Measurements from ENCODE around the gene SOWAHC. TPM values are rescaled to one million over a fixed set of nuclear protein-coding genes. Genes with fewer than 3 reads are reported as not detected.

The SOWAHC gene
- total and polyA plus RNA-seq, 9 donors, result 9.5 to 36.1 (median 16.0) TPM

DNA sequence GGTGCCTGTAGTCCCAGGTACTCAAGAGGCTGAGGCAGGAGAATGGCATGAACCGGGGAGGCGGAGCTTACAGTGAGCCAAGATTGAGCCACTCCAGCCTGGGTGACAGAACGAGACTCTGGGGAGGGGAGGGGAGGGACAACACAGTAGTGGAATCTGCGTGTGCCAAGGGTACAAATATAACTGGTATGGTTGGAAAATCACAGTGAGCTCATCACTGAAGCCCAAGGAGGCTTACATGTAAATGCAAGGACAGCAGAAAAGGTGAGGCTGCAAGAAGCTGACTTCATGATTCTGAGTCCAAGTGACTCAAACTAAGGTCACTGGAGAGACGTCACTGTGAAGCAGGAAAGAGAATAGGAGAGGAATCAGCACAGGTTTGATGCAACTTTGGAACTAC lies 9.6 kb upstream of the SOWAHC start:
- Histone ChIP-seq H3K27me3 (no peaks in the 10 kb centered on the region), H3K9me3 (no peaks in the 10 kb centered on the region), H3K36me3 (no peaks in the 10 kb centered on the region), H3K27ac (no peak overlapping the region), H3K4me1 (ENCODE audit: insufficient read depth) (no peaks in the 10 kb centered on the region), H3K4me3 (no peak overlapping the region)
- WGBS, 3 donors, result 85 to 90% (median 90%) methylated on average over 5 of the region's 5 CpGs
- intact Hi-C loops (cut with DNase I), result no loop called here
- TF ChIP-seq EP300 (IDR thresholded peaks at IDR 0.05), result no peak
- TF ChIP-seq POLR2A (IDR thresholded peaks at IDR 0.05), result no peak
- no peak for DNase-seq

GRCh38 chr2:109607766-109608165 lies 6.4 kb upstream of the SOWAHC start:
- no peak for DNase-seq
- WGBS, 3 donors, result 83 to 88% (median 84%) methylated on average over 2 of the region's 2 CpGs
- Histone ChIP-seq H3K36me3 (no peaks in the 10 kb centered on the region), H3K27me3 (no peaks in the 10 kb centered on the region), H3K4me1 (ENCODE audit: insufficient read depth) (peaks cover 10% of the 10 kb centered on the region), H3K27ac (no peak overlapping the region), H3K9me3 (no peaks in the 10 kb centered on the region), H3K4me3 (no peak overlapping the region)
- intact Hi-C loops (cut with DNase I), result loop anchor here in 1 of 4 donors (5.0 kb wide), 1 partner anchor 285 kb away; no protein-coding TSS in a partner anchor
- TF ChIP-seq CTCF (IDR thresholded peaks at IDR 0.05) (no peak), POLR2A (IDR thresholded peaks at IDR 0.05) (no peak), EP300 (IDR thresholded peaks at IDR 0.05) (no peak)

- Histone ChIP-seq H3K27me3 (no peaks in the 10 kb centered on the region), H3K27ac (no peak overlapping the region), H3K9me3 (no peaks in the 10 kb centered on the region), H3K4me3 (no peak overlapping the region), H3K36me3 (no peaks in the 10 kb centered on the region), H3K4me1 (ENCODE audit: insufficient read depth) (peaks cover 10% of the 10 kb centered on the region)
- TF ChIP-seq CTCF (IDR thresholded peaks at IDR 0.05) (no peak), EP300 (IDR thresholded peaks at IDR 0.05) (no peak), POLR2A (IDR thresholded peaks at IDR 0.05) (no peak)
- intact Hi-C loops (cut with DNase I), result loop anchor here in 2 of 4 donors (5.0 to 10.0 kb wide), 2 partner anchors 85 to 287 kb away; no protein-coding TSS in a partner anchor
- no peak for DNase-seq
- WGBS, 3 donors, result 51 to 60% (median 58%) methylated on average over 8 of the region's 8 CpGs
These were observed 4.7 kb upstream of the SOWAHC start for GRCh38 chr2:109609352-109610024.

DNA sequence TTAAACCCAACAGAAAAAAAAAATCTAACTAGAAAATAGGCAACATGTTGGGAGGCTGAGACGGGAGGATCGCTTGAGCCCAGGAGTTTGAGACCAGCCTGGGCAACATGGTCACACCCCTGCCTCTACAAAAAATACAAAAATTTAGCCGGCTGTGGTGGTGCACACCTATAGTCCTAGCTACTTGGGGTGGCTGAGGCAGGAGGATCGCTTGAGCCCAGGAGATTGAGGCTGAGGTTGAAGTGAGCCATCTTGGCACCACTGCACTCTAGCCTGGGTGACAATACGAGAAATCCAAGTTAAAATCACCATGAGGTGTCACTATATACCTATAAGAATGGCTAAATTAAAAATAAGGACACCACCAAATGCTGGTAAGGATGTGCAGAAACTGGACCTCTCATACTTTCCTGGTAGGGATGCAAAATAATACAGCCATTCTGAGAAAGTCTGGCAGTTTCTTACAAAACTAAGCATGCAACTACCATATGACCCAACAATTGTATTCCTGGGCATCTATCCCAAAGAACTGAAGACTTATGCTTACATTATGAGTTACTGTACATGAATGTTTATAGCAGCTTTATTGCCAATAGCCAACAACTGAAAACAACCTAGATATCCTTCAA lies 2.6 kb upstream of the SOWAHC start:
- H3K4me3 ChIP-seq, result no peak overlapping the region
- TF ChIP-seq POLR2A (IDR thresholded peaks at IDR 0.05) (no peak), CTCF (IDR thresholded peaks at IDR 0.05) (no peak), EP300 (IDR thresholded peaks at IDR 0.05) (no peak)
- intact Hi-C loops (cut with DNase I), result loop anchor here in 2 of 4 donors (10.0 kb wide), 1 partner anchor 83 kb away; no protein-coding TSS in a partner anchor
- peaks cover 18% of the 10 kb centered on the region for H3K4me1 ChIP-seq (ENCODE audit: insufficient read depth)
- no peaks in the 10 kb centered on the region for H3K9me3 ChIP-seq
- H3K36me3 ChIP-seq, result no peaks in the 10 kb centered on the region
- H3K27ac ChIP-seq, result no peak overlapping the region
- 87 to 90% (median 90%) methylated on average over 5 of the region's 5 CpGs for WGBS, 3 donors
- H3K27me3 ChIP-seq, result no peaks in the 10 kb centered on the region
- no peak for DNase-seq

All from ovary (tissue), 9 donors.